ENCODE results near the gene NOTCH2.

DNA sequence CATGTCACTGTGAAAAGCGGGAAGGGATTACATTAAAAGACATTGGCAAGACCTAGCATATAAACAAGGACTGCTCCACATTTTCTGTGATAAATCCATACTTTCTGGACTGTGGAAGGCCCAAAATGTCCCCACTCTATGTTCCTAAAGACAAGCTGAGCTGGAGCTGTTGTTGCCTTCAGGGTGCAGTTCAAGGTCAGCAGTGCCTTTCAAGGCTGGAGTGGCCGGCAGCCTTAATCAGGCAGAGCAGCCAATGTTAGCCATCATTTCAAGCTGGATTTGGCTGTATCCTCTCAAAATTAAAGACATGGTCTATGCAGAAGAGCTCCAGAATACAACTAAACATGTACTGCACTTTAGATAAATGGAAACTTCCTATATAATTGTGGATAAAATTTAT lies 102.8 kb downstream of the NOTCH2 start:
- TF ChIP-seq, protein P1, sequence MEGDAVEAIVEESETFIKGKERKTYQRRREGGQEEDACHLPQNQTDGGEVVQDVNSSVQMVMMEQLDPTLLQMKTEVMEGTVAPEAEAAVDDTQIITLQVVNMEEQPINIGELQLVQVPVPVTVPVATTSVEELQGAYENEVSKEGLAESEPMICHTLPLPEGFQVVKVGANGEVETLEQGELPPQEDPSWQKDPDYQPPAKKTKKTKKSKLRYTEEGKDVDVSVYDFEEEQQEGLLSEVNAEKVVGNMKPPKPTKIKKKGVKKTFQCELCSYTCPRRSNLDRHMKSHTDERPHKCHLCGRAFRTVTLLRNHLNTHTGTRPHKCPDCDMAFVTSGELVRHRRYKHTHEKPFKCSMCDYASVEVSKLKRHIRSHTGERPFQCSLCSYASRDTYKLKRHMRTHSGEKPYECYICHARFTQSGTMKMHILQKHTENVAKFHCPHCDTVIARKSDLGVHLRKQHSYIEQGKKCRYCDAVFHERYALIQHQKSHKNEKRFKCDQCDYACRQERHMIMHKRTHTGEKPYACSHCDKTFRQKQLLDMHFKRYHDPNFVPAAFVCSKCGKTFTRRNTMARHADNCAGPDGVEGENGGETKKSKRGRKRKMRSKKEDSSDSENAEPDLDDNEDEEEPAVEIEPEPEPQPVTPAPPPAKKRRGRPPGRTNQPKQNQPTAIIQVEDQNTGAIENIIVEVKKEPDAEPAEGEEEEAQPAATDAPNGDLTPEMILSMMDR (IDR thresholded peaks at IDR 0.05) = no peak
- TF ChIP-seq POLR2A (IDR thresholded peaks at IDR 0.05) = no peak

Data from esophagus squamous epithelium (tissue), 4 donors.